H1 (cell line): ENCODE data around the gene DIP2B. TPM values are rescaled to one million over a fixed set of nuclear protein-coding genes. Genes with fewer than 3 reads are reported as not detected.
"Not testable (repeated sequence)": the region's sequence is repeated elsewhere in the genome, so short reads cannot be mapped to it uniquely, and the experiment has no call there.

Experiments
- CTCF ChIA-PET: fragments of 300-600 bp; sonication (Branson Sonifier 250); formaldehyde crosslinking; loops from one replicate; lab custom pipeline; 2021; ENCODE audit not compliant: partially characterized antibody; lab: Charles Lee
- POLR2A ChIA-PET: fragments of 300-600 bp; sonication (Branson Sonifier 250); formaldehyde crosslinking; loops from one replicate; lab custom pipeline; 2021; ENCODE audit warnings: inconsistent platforms; ENCODE audit not compliant: partially characterized antibody; lab: Charles Lee
- DNase-seq, 2 experiments: peaks; one replicate each; pipeline versions ENCODE4 v3.0.0 to v3.0.0-alpha.2; 2010 to 2022; ENCODE audit warnings: low spot score in 2 of 2, low read depth in 1 of 2, mixed read lengths in 1 of 2
- FAIRE-seq: peaks from 2 replicates; lab custom pipeline; 2011; peaks lifted over from hg19 to GRCh38; lab: Jason Lieb, UNC
- H2AFZ ChIP-seq: 2 replicates; pipeline ENCODE4 v1.8.1; 2012; ENCODE audit warnings: low read length, inconsistent platforms
- H2AK5ac ChIP-seq: 2 replicates; pipeline ENCODE4 v1.6.1; 2013; ENCODE audit warnings: low read depth, low read length
- H2BK120ac ChIP-seq: replicated peaks from 2 replicates; pipeline ENCODE3; 2013; ENCODE audit warnings: low read depth, low read length, inconsistent platforms
- H2BK12ac ChIP-seq: 2 replicates; pipeline ENCODE4 v1.6.1; 2013; ENCODE audit warnings: low read depth, low read length
- H2BK15ac ChIP-seq: 2 replicates; pipeline ENCODE4 v1.6.1; 2013; ENCODE audit warnings: low read length
- H2BK20ac ChIP-seq: 2 replicates; pipeline ENCODE4 v1.6.1; 2013; ENCODE audit warnings: low read length
- H2BK5ac ChIP-seq: 2 replicates; pipeline ENCODE4 v1.6.1; 2013; ENCODE audit warnings: low read depth, low read length
- H3K14ac ChIP-seq: 2 replicates; pipeline ENCODE4 v1.6.1; 2013; ENCODE audit warnings: inconsistent platforms; ENCODE audit not compliant: insufficient read length
- H3K18ac ChIP-seq: 2 replicates; pipeline ENCODE4 v1.6.1; 2013; ENCODE audit warnings: low read length; ENCODE audit errors: extremely low read depth
- H3K23ac ChIP-seq: 2 replicates; pipeline ENCODE4 v1.6.1; 2013; ENCODE audit warnings: inconsistent platforms; ENCODE audit not compliant: insufficient read length
- H3K23me2 ChIP-seq: 2 replicates; pipeline ENCODE4 v1.6.1; 2013; ENCODE audit warnings: low read depth, low read length
- H3K27ac ChIP-seq: 2 replicates; pipeline ENCODE4 v1.6.1; 2011; ENCODE audit warnings: low read depth, low read length, inconsistent platforms
- H3K27me3 ChIP-seq, 4 experiments: replicated peaks in 1 of 4; 1 replicate in 1 of 4; 2 replicates in 3 of 4; pipeline versions ENCODE4 v1.6.1 to v1.8.1; 2011 to 2013; ENCODE audit warnings: low read length in 3 of 4, mild to moderate bottlenecking in 3 of 4, inconsistent platforms in 2 of 4, mixed read lengths in 2 of 4, moderate library complexity in 1 of 4; ENCODE audit not compliant: control insufficient read depth in 3 of 4, insufficient read depth in 3 of 4; ENCODE audit errors: extremely low read depth in 1 of 4
- H3K36me3 ChIP-seq, 4 experiments: 2 replicates each; pipeline versions ENCODE4 v1.6.1 to v1.8.1; 2011 to 2013; ENCODE audit warnings: mild to moderate bottlenecking in 4 of 4, low read length in 3 of 4, moderate library complexity in 2 of 4, control low read depth in 1 of 4, inconsistent platforms in 1 of 4; ENCODE audit not compliant: insufficient read depth in 4 of 4, control insufficient read depth in 2 of 4
- H3K4ac ChIP-seq: replicated peaks from 2 replicates; pipeline ENCODE3; 2013; ENCODE audit warnings: low read length, low read depth, mixed read lengths, inconsistent platforms; ENCODE audit not compliant: insufficient read length
- H3K4me1 ChIP-seq, 4 experiments: replicated peaks in 1 of 4; 1 replicate in 1 of 4; 2 replicates in 3 of 4; pipeline versions ENCODE4 v1.6.1 to v1.8.1; 2011 to 2013; ENCODE audit warnings: low read length in 3 of 4, inconsistent platforms in 2 of 4, mixed read lengths in 1 of 4; ENCODE audit not compliant: insufficient read depth in 4 of 4, control insufficient read depth in 3 of 4
- H3K4me2 ChIP-seq, 2 experiments: 2 replicates each; pipeline versions ENCODE4 v1.6.1 to v1.8.1; 2011 to 2013; ENCODE audit warnings: low read depth in 2 of 2, low read length in 2 of 2, control low read depth in 1 of 2, inconsistent platforms in 1 of 2, mild to moderate bottlenecking in 1 of 2; ENCODE audit not compliant: insufficient read depth in 1 of 2
- H3K4me3 ChIP-seq, 4 experiments: fragments of 200-600, 300-600 bp in 1 of 4; sonication (generic), shearing (Covaris generic), sonication (Bioruptor Twin) in 1 of 4; 2 replicates each; pipeline versions ENCODE4 v1.5.1 to v1.8.1; 2011 to 2016; ENCODE audit warnings: low read length in 4 of 4, low read depth in 3 of 4, control low read depth in 2 of 4, inconsistent platforms in 2 of 4, mild to moderate bottlenecking in 2 of 4, mixed read lengths in 1 of 4, moderate library complexity in 1 of 4; ENCODE audit not compliant: insufficient read depth in 2 of 4; ENCODE audit errors: extremely low read depth in 1 of 4
- H3K56ac ChIP-seq: replicated peaks from 2 replicates; pipeline ENCODE3; 2013; ENCODE audit warnings: low read depth, mild to moderate bottlenecking, mixed read lengths, low read length, inconsistent platforms; ENCODE audit not compliant: insufficient read length
- H3K79me1 ChIP-seq: 2 replicates; pipeline ENCODE4 v1.6.1; 2013; ENCODE audit warnings: low read depth, low read length, control low read depth
- H3K79me2 ChIP-seq, 2 experiments: 2 replicates each; pipeline versions ENCODE4 v1.6.1 to v1.8.1; 2012 to 2013; ENCODE audit warnings: low read length in 2 of 2, mild to moderate bottlenecking in 2 of 2, inconsistent platforms in 1 of 2; ENCODE audit not compliant: insufficient read depth in 2 of 2, control insufficient read depth in 1 of 2
- H3K9ac ChIP-seq, 4 experiments: replicated peaks in 1 of 4; 1 replicate in 1 of 4; 2 replicates in 3 of 4; pipeline versions ENCODE4 v1.6.1 to v1.8.1; 2011 to 2013; ENCODE audit warnings: low read depth in 3 of 4, low read length in 3 of 4, control low read depth in 2 of 4, mild to moderate bottlenecking in 2 of 4, moderate library complexity in 2 of 4, inconsistent platforms in 1 of 4; ENCODE audit errors: extremely low read depth in 1 of 4
- H3K9me3 ChIP-seq, 2 experiments: 2 replicates each; pipeline versions ENCODE4 v1.6.1 to v1.8.1; 2012 to 2013; ENCODE audit warnings: mild to moderate bottlenecking in 2 of 2, moderate library complexity in 2 of 2, control low read depth in 1 of 2, inconsistent platforms in 1 of 2, low read depth in 1 of 2, low read length in 1 of 2, mixed read lengths in 1 of 2; ENCODE audit not compliant: insufficient read depth in 2 of 2
- H4K20me1 ChIP-seq, 2 experiments: replicated peaks in 1 of 2; 2 replicates each; pipeline versions ENCODE3 to v1.8.1; 2011 to 2013; ENCODE audit warnings: inconsistent platforms in 2 of 2, low read length in 2 of 2, mild to moderate bottlenecking in 1 of 2; ENCODE audit not compliant: insufficient read depth in 2 of 2, control insufficient read depth in 1 of 2
- H4K5ac ChIP-seq: 2 replicates; pipeline ENCODE4 v1.6.1; 2013; ENCODE audit warnings: low read length, low read depth, mixed read lengths, inconsistent platforms; ENCODE audit not compliant: insufficient read length
- H4K8ac ChIP-seq: 2 replicates; pipeline ENCODE4 v1.8.0; 2013; ENCODE audit warnings: mild to moderate bottlenecking, moderate library complexity, low read length, inconsistent platforms; ENCODE audit not compliant: insufficient read depth; ENCODE audit errors: extremely low read depth
- H4K91ac ChIP-seq: replicated peaks from 2 replicates; pipeline ENCODE3; 2013; ENCODE audit warnings: low read length, mixed read lengths, inconsistent platforms; ENCODE audit not compliant: insufficient read length
- WGBS, 2 experiments: shearing (Covaris generic) in 1 of 2; methylation state at CpG; one replicate each; pipeline versions ENCODE4 v1.1.6 to v1.1.7; 2013 to 2015; ENCODE audit warnings: low lambda C conversion rate in 2 of 2, mixed read lengths in 2 of 2, inconsistent platforms in 1 of 2, low coverage in 1 of 2, missing lambda C conversion rate in 1 of 2; ENCODE audit not compliant: insufficient replicate concordance in 2 of 2, insufficient coverage in 1 of 2, insufficient read length in 1 of 2; ENCODE audit errors: extremely low coverage in 1 of 2, missing lambda C conversion rate in 1 of 2; 5-methylcytosine and 5-hydroxymethylcytosine counted together
- polyA plus RNA-seq, 7 experiments: library from polyadenylated mRNA; depleted of rRNA in 3 of 7; stranded (reverse) in 5 of 7; unstranded in 2 of 7; fragments of >200 nt in 5 of 7; fragments of 200-250 nt in 2 of 7; gene quantifications; 1 replicate in 5 of 7; 2 replicates in 1 of 7; 4 replicates in 1 of 7; pipeline versions ENCODE4 v1.2.1 to v1.2.3, GENCODE V29; 2011 to 2013; ENCODE audit warnings: missing spikeins in 2 of 7, mixed read lengths in 2 of 7
- total RNA-seq: library from RNA; stranded (reverse); fragmentation: NEBNext Ultra II Directional; extraction: Animal tissue kit (Norgen Biotek cat#: 25700); gene quantifications from 2 replicates; pipeline ENCODE4 v1.2.1, GENCODE V29; 2021

DIP2B gene
- total and polyA plus RNA-seq, 2 of the 8 experiments (the other 6 are each of a cell fraction or from before 2014, with no cell fraction given) = 11.1 to 29.6 TPM

GRCh38 chr12:50681064-50681463, 176.3 kb downstream of the DIP2B start:
- H2BK12ac ChIP-seq, H3K23me2 ChIP-seq, H2AK5ac ChIP-seq, H3K23ac ChIP-seq, H3K27me3 ChIP-seq, CTCF ChIA-PET, H3K9me3 ChIP-seq, H2BK5ac ChIP-seq, H3K79me1 ChIP-seq, H3K9ac ChIP-seq, POLR2A ChIA-PET, H4K5ac ChIP-seq, H3K14ac ChIP-seq, H3K4ac ChIP-seq, H3K56ac ChIP-seq, H3K4me3 ChIP-seq, H4K20me1 ChIP-seq, H3K79me2 ChIP-seq, H3K27ac ChIP-seq, H3K4me2 ChIP-seq, H3K18ac ChIP-seq, H4K91ac ChIP-seq, H2BK120ac ChIP-seq, H2BK20ac ChIP-seq, H2AFZ ChIP-seq, FAIRE-seq, DNase-seq, H4K8ac ChIP-seq, H3K4me1 ChIP-seq, H2BK15ac ChIP-seq: not testable (repeated sequence)
- 97% methylated on average over 3 of the region's 3 CpGs; no CpG with 5 or more reads in 1 of the 2 experiments for WGBS, 2 experiments
- peaks cover 2 to 13% (median 4%) of the 10 kb centered on the region in 4 experiments; a peak in 4 of 8 replicates for H3K36me3 ChIP-seq
